HepG2 (cell line): ENCODE measurements around the gene DYRK1B. TPM values are rescaled to one million over a fixed set of nuclear protein-coding genes. Genes with fewer than 3 reads are reported as not detected.

Experiments
- ADNP ChIP-seq: sonication (generic); formaldehyde crosslinking; IDR thresholded peaks from 2 replicates; pipeline ENCODE4 v1.4.0; 2020; ENCODE audit warnings: missing genetic modification reagents
- ARNTL ChIP-seq: sonication (generic); formaldehyde crosslinking; IDR thresholded peaks from 2 replicates; pipeline ENCODE4 v1.4.0; 2020; ENCODE audit warnings: mild to moderate bottlenecking, missing genetic modification reagents
- CREM ChIP-seq, 2 experiments: sonication (generic) in 1 of 2; formaldehyde crosslinking in 1 of 2; IDR thresholded peaks; 2 replicates each; pipeline versions ENCODE4 v1.4.0 to v1.6.1; 2016 to 2020; ENCODE audit warnings: antibody characterized with exemption in 1 of 2, mild to moderate bottlenecking in 1 of 2, missing genetic modification reagents in 1 of 2
- HDAC6 ChIP-seq: fragments of 200-600 bp; sonication (generic); IDR thresholded peaks from 2 replicates; pipeline ENCODE4 v1.7.0; 2017; ENCODE audit warnings: mild to moderate bottlenecking, antibody characterized with exemption, low read length, low read depth
- HMGA1 ChIP-seq: sonication (generic); formaldehyde crosslinking; conservative IDR thresholded peaks from 2 replicates; pipeline ENCODE4 v1.4.0; 2020; ENCODE audit warnings: missing genetic modification reagents
- KDM4B ChIP-seq: sonication (generic); formaldehyde crosslinking; IDR thresholded peaks from 2 replicates; pipeline ENCODE4 v1.4.0; 2020; ENCODE audit warnings: missing genetic modification reagents
- KDM5A ChIP-seq: fragments of 200-600 bp; sonication (generic); IDR thresholded peaks from 2 replicates; pipeline ENCODE4 v1.7.0; 2018; ENCODE audit warnings: antibody characterized with exemption, mild to moderate bottlenecking, low read length, borderline replicate concordance
- KLF11 ChIP-seq: IDR thresholded peaks from 2 replicates; pipeline ENCODE4 v1.6.1; 2016; ENCODE audit warnings: missing compliant biosample characterization
- KLF13 ChIP-seq: sonication (generic); formaldehyde crosslinking; IDR thresholded peaks from 2 replicates; pipeline ENCODE4 v1.4.0; 2020; ENCODE audit warnings: mild to moderate bottlenecking, missing genetic modification reagents
- NR1H2 ChIP-seq: sonication (generic); formaldehyde crosslinking; IDR thresholded peaks from 2 replicates; pipeline ENCODE4 v1.8.1; 2022; ENCODE audit warnings: low read depth, missing genetic modification reagents, borderline replicate concordance
- SETDB1 ChIP-seq: sonication (generic); formaldehyde crosslinking; IDR thresholded peaks from 2 replicates; pipeline ENCODE4 v1.5.1; 2020; ENCODE audit warnings: missing genetic modification reagents, mild to moderate bottlenecking, borderline replicate concordance
- SPEN ChIP-seq: sonication (generic); formaldehyde crosslinking; IDR thresholded peaks from 2 replicates; pipeline ENCODE4 v1.5.1; 2020; ENCODE audit warnings: low read depth, mild to moderate bottlenecking, missing genetic modification reagents
- SYNCRIP ChIP-seq: fragments of 200-400 bp; formaldehyde crosslinking; IDR thresholded peaks from 2 replicates; pipeline ENCODE4 v1.6.1; 2018; ENCODE audit warnings: mild to moderate bottlenecking, low read depth, low read length; ENCODE audit not compliant: insufficient read depth
- ZFP82 ChIP-seq: sonication (generic); formaldehyde crosslinking; IDR thresholded peaks from 2 replicates; pipeline ENCODE4 v1.5.1; 2020; ENCODE audit warnings: mild to moderate bottlenecking, missing genetic modification reagents, borderline replicate concordance
- ZNF225 ChIP-seq: sonication (generic); formaldehyde crosslinking; IDR thresholded peaks from 2 replicates; pipeline ENCODE4 v1.4.0; 2020; ENCODE audit warnings: mild to moderate bottlenecking, missing genetic modification reagents
- ZNF547 ChIP-seq: sonication (generic); formaldehyde crosslinking; IDR thresholded peaks from 2 replicates; pipeline ENCODE4 v1.5.1; 2020; ENCODE audit warnings: mild to moderate bottlenecking, missing genetic modification reagents
- ZNF570 ChIP-seq: sonication (generic); formaldehyde crosslinking; IDR thresholded peaks from 2 replicates; pipeline ENCODE4 v1.4.0; 2020; ENCODE audit warnings: mild to moderate bottlenecking, missing genetic modification reagents, borderline replicate concordance
- ZNF75D ChIP-seq: sonication (generic); formaldehyde crosslinking; IDR thresholded peaks from 2 replicates; pipeline ENCODE4 v1.8.1; 2023; ENCODE audit warnings: missing genetic modification reagents, mild to moderate bottlenecking, borderline replicate concordance
- polyA plus RNA-seq, 8 experiments: library from polyadenylated mRNA; depleted of rRNA in 3 of 8; stranded (reverse) in 7 of 8; unstranded in 1 of 8; fragments of >200 nt; fragmentation: Illumina TruSeq in 4 of 8; extraction: Trizol in 4 of 8; gene quantifications; 2 replicates each; pipeline versions ENCODE4 v1.2.1 to v1.2.3, GENCODE V29; 2011 to 2016; ENCODE audit warnings: low read depth in 4 of 8, missing spikeins in 1 of 8, mixed read lengths in 1 of 8; ENCODE audit not compliant: insufficient read depth in 1 of 8
- total RNA-seq, 5 experiments: library from RNA; depleted of rRNA; stranded (reverse); fragments of >200 nt; fragmentation: Illumina TruSeq; extraction: Trizol; gene quantifications; 2 replicates each; pipeline ENCODE4 v1.2.3, GENCODE V29; 2016; ENCODE audit warnings: low read depth in 1 of 5
- TF ChIP-seq, protein P1 (sequence below): sonication (generic); formaldehyde crosslinking; IDR thresholded peaks from 2 replicates; pipeline ENCODE4 v1.4.0; 2020; ENCODE audit warnings: missing genetic modification reagents
- TF ChIP-seq, protein P2 (sequence below): sonication (generic); formaldehyde crosslinking; conservative IDR thresholded peaks from 2 replicates; pipeline ENCODE4 v1.8.0; 2022; ENCODE audit warnings: missing genetic modification reagents
- TF ChIP-seq, protein P3 (sequence below): IDR thresholded peaks from 2 replicates; pipeline ENCODE4 v1.6.1; 2016; ENCODE audit warnings: low read depth
- TF ChIP-seq, protein P4 (sequence below): sonication (generic); formaldehyde crosslinking; IDR thresholded peaks from 2 replicates; pipeline ENCODE4 v1.4.0; 2020; ENCODE audit warnings: missing genetic modification reagents
- TF ChIP-seq, protein P5 (sequence below): sonication (generic); formaldehyde crosslinking; IDR thresholded peaks from 2 replicates; pipeline ENCODE4 v1.4.0; 2020; ENCODE audit warnings: low read depth, mild to moderate bottlenecking, missing genetic modification reagents

The DYRK1B gene
- total and polyA plus RNA-seq, 2 of the 13 experiments (the other 11 are each of a cell fraction or from before 2014, with no cell fraction given) = 0.82 to 1.3 TPM

DNA sequence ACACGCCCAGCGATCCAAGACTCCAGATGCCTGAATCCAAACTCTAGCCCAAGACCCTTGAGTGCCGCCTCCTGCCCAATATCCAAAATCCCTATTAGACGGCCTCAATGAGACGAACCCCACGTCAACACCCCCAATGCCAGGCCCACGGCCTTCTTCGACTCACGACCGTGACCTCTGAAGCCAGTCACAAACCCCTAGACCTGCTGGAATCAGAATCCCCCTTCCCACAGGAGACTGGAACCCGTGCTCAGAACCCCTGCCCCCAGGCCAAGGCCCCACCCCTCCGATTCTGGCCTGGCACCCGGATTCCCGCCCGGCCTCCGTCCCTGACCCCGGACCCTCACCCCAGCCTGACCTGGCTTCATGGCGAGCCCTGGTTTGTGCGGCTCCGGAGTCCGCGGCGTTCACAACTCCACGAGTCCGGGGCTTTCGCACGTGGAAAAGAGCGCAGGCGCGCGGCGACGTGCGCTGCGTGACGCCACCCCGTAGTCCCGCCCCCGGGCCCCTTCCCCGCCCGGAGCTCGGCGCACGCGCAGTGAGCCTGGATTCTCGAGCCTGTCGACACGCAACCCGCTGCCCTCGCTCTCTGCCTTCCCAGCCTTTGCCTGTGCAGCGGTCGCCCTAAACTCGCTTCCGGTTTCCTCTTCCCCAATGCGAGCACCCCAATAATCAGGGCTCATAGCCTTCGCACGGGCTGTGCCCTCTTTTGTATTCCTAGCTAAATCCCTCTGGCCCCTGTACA is 12.1 kb upstream of the DYRK1B start, which contains the start of gene FBL (continued):
- TF ChIP-seq CREM (IDR thresholded peaks at IDR 0.05) (no peak), CREM (CRISPR knock-in tag; IDR thresholded peaks at IDR 0.05) (no peak), ZNF547 (CRISPR knock-in tag) (peak; percentile 66; the same call in 1 of the 2 replicates), SETDB1 (no peak), HMGA1 (CRISPR knock-in tag) (no peak), NR1H2 (no peak), ZNF570 (CRISPR knock-in tag) (no peak), KDM4B (CRISPR knock-in tag) (no peak), ARNTL (peak; percentile 66), ZNF225 (CRISPR knock-in tag) (no peak), SPEN (CRISPR knock-in tag) (peak; percentile 67), KLF13 (CRISPR knock-in tag) (no peak; the same call in 1 of the 2 replicates), ADNP (no peak), SYNCRIP (no peak), ZFP82 (CRISPR knock-in tag) (no peak), ZNF75D (CRISPR knock-in tag) (no peak), HDAC6 (no peak), KLF11 (CRISPR knock-in tag) (peak; percentile 61; the same call in 1 of the 2 replicates), KDM5A (no peak)
- TF ChIP-seq, protein P1, sequence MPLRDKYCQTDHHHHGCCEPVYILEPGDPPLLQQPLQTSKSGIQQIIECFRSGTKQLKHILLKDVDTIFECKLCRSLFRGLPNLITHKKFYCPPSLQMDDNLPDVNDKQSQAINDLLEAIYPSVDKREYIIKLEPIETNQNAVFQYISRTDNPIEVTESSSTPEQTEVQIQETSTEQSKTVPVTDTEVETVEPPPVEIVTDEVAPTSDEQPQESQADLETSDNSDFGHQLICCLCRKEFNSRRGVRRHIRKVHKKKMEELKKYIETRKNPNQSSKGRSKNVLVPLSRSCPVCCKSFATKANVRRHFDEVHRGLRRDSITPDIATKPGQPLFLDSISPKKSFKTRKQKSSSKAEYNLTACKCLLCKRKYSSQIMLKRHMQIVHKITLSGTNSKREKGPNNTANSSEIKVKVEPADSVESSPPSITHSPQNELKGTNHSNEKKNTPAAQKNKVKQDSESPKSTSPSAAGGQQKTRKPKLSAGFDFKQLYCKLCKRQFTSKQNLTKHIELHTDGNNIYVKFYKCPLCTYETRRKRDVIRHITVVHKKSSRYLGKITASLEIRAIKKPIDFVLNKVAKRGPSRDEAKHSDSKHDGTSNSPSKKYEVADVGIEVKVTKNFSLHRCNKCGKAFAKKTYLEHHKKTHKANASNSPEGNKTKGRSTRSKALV (CRISPR knock-in tag) = no peak
- TF ChIP-seq, protein P2, sequence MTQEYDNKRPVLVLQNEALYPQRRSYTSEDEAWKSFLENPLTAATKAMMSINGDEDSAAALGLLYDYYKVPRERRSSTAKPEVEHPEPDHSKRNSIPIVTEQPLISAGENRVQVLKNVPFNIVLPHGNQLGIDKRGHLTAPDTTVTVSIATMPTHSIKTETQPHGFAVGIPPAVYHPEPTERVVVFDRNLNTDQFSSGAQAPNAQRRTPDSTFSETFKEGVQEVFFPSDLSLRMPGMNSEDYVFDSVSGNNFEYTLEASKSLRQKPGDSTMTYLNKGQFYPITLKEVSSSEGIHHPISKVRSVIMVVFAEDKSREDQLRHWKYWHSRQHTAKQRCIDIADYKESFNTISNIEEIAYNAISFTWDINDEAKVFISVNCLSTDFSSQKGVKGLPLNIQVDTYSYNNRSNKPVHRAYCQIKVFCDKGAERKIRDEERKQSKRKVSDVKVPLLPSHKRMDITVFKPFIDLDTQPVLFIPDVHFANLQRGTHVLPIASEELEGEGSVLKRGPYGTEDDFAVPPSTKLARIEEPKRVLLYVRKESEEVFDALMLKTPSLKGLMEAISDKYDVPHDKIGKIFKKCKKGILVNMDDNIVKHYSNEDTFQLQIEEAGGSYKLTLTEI (CRISPR knock-in tag) = no peak
- TF ChIP-seq, protein P3, sequence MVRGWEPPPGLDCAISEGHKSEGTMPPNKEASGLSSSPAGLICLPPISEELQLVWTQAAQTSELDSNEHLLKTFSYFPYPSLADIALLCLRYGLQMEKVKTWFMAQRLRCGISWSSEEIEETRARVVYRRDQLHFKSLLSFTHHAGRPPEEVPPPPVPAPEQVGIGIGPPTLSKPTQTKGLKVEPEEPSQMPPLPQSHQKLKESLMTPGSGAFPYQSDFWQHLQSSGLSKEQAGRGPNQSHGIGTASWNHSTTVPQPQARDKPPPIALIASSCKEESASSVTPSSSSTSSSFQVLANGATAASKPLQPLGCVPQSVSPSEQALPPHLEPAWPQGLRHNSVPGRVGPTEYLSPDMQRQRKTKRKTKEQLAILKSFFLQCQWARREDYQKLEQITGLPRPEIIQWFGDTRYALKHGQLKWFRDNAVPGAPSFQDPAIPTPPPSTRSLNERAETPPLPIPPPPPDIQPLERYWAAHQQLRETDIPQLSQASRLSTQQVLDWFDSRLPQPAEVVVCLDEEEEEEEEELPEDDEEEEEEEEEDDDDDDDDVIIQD = no peak; the same call in 1 of the 2 replicates
- TF ChIP-seq, protein P4, sequence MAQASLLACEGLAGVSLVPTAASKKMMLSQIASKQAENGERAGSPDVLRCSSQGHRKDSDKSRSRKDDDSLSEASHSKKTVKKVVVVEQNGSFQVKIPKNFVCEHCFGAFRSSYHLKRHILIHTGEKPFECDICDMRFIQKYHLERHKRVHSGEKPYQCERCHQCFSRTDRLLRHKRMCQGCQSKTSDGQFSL = no peak
- TF ChIP-seq, protein P5, sequence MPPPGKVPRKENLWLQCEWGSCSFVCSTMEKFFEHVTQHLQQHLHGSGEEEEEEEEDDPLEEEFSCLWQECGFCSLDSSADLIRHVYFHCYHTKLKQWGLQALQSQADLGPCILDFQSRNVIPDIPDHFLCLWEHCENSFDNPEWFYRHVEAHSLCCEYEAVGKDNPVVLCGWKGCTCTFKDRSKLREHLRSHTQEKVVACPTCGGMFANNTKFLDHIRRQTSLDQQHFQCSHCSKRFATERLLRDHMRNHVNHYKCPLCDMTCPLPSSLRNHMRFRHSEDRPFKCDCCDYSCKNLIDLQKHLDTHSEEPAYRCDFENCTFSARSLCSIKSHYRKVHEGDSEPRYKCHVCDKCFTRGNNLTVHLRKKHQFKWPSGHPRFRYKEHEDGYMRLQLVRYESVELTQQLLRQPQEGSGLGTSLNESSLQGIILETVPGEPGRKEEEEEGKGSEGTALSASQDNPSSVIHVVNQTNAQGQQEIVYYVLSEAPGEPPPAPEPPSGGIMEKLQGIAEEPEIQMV (CRISPR knock-in tag) = no peak
